AG04450 (cell line): ENCODE measurements around the gene RALGPS1. TPM values are rescaled to one million over a fixed set of nuclear protein-coding genes. Genes with fewer than 3 reads are reported as not detected.

Experiments used
- CTCF ChIA-PET: fragments of 300-600, 350-600 bp; formaldehyde crosslinking; extraction: SDS; loops from one replicate; lab custom pipeline; 2022; ENCODE audit warnings: antibody characterized with exemption, inconsistent platforms; lab: Charles Lee
- POLR2A ChIA-PET: fragments of 350-600 bp; formaldehyde crosslinking; extraction: SDS; loops from one replicate; lab custom pipeline; 2021; ENCODE audit warnings: antibody characterized with exemption, inconsistent platforms; lab: Yijun Ruan, JAX
- DNase-seq: peaks from one replicate; pipeline ENCODE4 v3.0.0-alpha.2; 2011; ENCODE audit warnings: low read depth, low spot score
- H3K27ac ChIP-seq: one replicate; pipeline ENCODE4 v1.5.1; 2012; ENCODE audit warnings: low read depth, low read length, control low read depth
- H3K27me3 ChIP-seq: one replicate; pipeline ENCODE4 v1.6.0; 2012; ENCODE audit warnings: low read length; ENCODE audit not compliant: control insufficient read depth, insufficient read depth
- H3K4me3 ChIP-seq: 2 replicates; pipeline ENCODE4 v1.5.1; 2011; ENCODE audit warnings: mild to moderate bottlenecking, low read depth, low read length, control low read depth
- H3K9me3 ChIP-seq: 2 replicates; pipeline ENCODE4 v1.5.1; 2012; ENCODE audit warnings: low read length; ENCODE audit not compliant: control insufficient read depth, insufficient read depth
- CTCF ChIP-seq: IDR thresholded peaks from 2 replicates; pipeline ENCODE4 v1.5.1; 2011; ENCODE audit warnings: low read depth, low read length, control low read depth, inconsistent platforms
- polyA plus RNA-seq: library from polyadenylated mRNA; depleted of rRNA; stranded (reverse); fragments of >200 nt; gene quantifications from 2 replicates; pipeline ENCODE4 v1.2.3, GENCODE V29; 2011

The RALGPS1 gene
- polyA plus RNA-seq, 1 experiment = 4.6 TPM

- H3K27ac ChIP-seq = no peak overlapping the region
- CTCF ChIA-PET = no interaction called here
- DNase-seq = no peak
- no peaks in the 10 kb centered on the region for H3K27me3 ChIP-seq
- POLR2A ChIA-PET = no interaction called here
- no peak for TF ChIP-seq CTCF
- no peak overlapping the region for H3K4me3 ChIP-seq
- 0 out of 2 replicates have a peak, but pooled peaks cover 3% of the 10 kb centered on the region for H3K9me3 ChIP-seq
Measured at GRCh38 chr9:127030814-127031740, 116.5 kb downstream of the RALGPS1 start.

- no peak for TF ChIP-seq CTCF
- CTCF ChIA-PET = no interaction called here
- DNase-seq = no peak
- POLR2A ChIA-PET = no interaction called here
- H3K4me3 ChIP-seq = no peak overlapping the region
- H3K27ac ChIP-seq = no peak overlapping the region
- 0 out of 2 replicates have a peak, but pooled peaks cover 3% of the 10 kb centered on the region for H3K9me3 ChIP-seq
- no peaks in the 10 kb centered on the region for H3K27me3 ChIP-seq
Measured at GRCh38 chr9:127032256-127032655, 117.7 kb downstream of the RALGPS1 start.

- H3K27me3 ChIP-seq = no peaks in the 10 kb centered on the region
- H3K4me3 ChIP-seq = no peak overlapping the region
- POLR2A ChIA-PET = interaction anchor here (0.5 kb wide), 1 partner anchor 155 kb away, joined by 4 read pairs; no protein-coding TSS in a partner anchor
- CTCF ChIA-PET = no interaction called here
- DNase-seq = no peak
- H3K27ac ChIP-seq = no peak overlapping the region
- H3K9me3 ChIP-seq = 0 out of 2 replicates have a peak, but pooled peaks cover 3% of the 10 kb centered on the region
- TF ChIP-seq CTCF = no peak
Measured at GRCh38 chr9:127033061-127033460, 118.5 kb downstream of the RALGPS1 start.

GRCh38 chr9:127033789-127034188 lies 119.2 kb downstream of the RALGPS1 start:
- TF ChIP-seq CTCF = no peak
- 0 out of 2 replicates have a peak, but pooled peaks cover 3% of the 10 kb centered on the region for H3K9me3 ChIP-seq
- H3K4me3 ChIP-seq = no peak overlapping the region
- ChIA-PET CTCF (no interaction called here), POLR2A (interaction anchor here (0.5 kb wide), 1 partner anchor 154 kb away, joined by 4 read pairs; no protein-coding TSS in a partner anchor)
- H3K27ac ChIP-seq = no peak overlapping the region
- DNase-seq = no peak
- H3K27me3 ChIP-seq = no peaks in the 10 kb centered on the region

- Histone ChIP-seq H3K4me3 (no peak overlapping the region), H3K27me3 (no peaks in the 10 kb centered on the region), H3K9me3 (0 out of 2 replicates have a peak, but pooled peaks cover 3% of the 10 kb centered on the region), H3K27ac (no peak overlapping the region)
- DNase-seq = no peak
- ChIA-PET POLR2A (no interaction called here), CTCF (no interaction called here)
- no peak for TF ChIP-seq CTCF
Measured at GRCh38 chr9:127034691-127035090, 120.1 kb downstream of the RALGPS1 start.
